GM19099 (cell line): ENCODE results near the gene MCL1.

Experiments used
- POLR2A ChIP-seq: IDR thresholded peaks from 3 replicates; pipeline ENCODE4 v1.6.1; 2011; ENCODE audit warnings: low read depth; ENCODE audit not compliant: insufficient read length; ENCODE audit errors: extremely low read depth

The MCL1 gene

DNA sequence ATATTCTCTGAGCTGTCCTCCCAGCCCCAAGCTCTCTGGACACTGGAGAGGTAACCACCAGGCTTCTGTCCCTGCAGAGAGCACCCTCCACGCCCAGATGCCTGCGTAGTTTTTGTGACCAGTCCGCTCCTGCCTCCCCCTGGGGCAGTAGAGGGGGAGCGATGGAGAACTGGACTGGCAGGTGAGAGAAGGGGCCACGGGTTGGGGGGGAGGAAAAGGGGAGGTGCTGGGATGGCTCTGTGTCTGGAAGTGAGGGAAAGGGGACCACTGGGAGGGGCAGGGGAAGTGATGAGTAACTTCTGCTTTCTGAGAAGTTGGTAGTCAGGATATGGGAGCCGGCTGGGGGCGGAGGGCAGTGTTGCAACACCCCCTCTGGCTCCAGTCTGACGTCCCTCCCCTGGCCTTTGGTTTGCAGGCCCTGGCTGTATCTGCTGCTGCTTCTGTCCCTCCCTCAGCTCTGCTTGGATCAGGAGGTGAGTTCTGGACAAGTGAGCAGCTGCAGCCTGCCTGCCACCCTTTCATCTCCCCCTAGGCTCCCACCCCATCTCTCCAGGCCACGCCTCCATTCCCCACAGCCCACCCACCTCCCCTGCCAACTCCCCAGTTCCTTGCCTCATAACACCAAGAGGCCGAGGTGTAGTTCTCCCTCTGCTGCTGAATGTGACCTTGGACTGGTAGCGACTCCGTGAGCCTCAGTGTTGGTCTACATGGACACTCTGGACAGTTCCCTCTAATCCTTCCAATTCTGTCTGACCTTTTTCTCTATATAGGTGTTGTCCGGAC lies 27.1 kb downstream of the MCL1 start:
- TF ChIP-seq POLR2A = no peak

DNA sequence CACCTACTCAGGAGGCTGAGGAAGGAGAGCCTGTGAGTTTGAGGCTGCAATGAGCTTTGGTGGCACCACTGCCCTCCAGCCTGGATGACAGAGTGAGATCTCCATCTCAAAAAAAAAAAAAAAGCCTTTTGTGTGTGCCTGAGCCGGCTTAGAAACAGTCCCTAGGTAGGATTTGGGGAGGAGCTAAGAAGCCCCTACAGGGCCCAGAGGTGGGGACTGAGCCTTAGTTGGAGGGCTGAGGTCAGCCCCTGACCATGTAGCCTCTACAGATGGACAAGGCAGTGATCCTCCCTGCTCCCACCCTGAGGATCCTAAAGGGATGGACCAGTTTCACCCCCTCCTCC lies 27.7 kb downstream of the MCL1 start:
- TF ChIP-seq POLR2A = no peak

DNA sequence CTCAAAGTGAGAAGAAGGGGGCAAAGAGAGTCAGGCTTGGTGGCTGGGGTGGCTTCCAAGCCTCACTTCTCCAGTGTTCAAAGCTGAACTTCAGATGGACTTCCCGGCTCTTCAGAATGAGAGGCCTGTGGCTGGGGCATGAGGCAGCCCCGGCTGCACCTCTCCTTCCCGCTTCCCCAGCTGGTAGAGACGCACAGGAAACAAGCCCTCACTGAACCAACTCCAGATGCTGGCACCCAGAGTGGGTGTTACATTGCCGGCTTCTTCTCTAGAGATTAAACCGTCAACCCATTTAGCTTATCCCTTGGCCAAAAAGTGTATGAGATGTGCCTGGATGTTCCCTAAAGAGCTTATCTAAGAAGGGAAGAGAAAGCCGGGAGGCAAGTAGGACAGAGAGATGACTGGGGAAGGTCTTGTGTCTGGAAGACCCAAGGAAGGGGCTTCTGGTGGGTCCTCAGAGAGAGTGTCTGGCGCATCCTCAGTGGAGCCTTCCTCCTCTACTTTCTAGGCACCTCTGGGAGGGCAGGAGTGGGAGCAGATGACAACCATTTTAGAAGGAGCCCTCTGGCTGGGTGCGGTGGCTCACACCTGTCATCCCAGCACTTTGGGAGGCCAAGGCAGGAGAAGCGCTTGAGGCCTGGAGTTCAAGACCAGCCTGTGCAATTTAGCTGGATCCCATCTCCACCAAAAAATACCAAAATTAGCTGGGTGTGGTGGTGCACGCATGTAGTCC lies 28.2 kb downstream of the MCL1 start:
- no peak for TF ChIP-seq POLR2A

DNA sequence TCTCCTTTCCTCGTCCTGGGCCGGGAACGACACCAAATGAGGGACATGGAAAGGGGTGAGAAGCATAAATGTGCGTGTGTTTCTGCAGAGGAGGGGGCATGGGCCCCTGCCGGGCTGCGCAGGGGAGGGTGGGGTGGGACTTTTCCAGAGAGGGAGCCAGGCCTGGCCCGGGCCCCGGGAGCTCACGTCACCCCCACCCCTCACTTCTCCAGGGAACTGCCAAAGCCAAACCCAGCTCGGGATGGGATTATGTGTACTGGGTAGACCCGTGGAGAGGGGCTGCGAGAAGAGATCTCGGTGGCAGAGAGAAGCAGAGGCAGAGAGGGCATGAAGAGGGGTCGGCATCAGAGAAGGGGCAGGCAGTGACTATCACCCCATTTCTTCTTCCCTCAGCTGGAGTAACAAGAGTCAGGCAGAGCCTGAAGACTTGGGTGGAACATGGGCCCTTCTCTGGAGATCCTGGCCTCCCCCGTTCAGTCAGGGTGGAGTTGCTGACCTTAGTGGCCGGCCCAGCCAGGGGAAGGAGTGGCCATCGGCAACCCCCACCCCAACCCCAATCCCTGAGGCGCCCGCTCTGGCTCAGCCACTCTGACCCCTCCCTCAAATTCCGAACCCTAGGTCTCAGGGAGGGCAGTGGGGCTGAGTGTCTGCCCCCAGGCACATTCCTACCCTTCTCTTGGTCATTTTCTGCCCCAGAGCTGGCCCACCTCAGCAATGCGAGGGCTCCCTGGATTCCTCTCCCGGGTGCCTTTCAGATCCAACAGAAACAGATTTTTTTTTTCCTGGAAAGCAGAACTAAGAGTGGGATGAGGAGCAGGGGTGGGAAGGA lies 29.0 kb downstream of the MCL1 start:
- TF ChIP-seq POLR2A = no peak

DNA sequence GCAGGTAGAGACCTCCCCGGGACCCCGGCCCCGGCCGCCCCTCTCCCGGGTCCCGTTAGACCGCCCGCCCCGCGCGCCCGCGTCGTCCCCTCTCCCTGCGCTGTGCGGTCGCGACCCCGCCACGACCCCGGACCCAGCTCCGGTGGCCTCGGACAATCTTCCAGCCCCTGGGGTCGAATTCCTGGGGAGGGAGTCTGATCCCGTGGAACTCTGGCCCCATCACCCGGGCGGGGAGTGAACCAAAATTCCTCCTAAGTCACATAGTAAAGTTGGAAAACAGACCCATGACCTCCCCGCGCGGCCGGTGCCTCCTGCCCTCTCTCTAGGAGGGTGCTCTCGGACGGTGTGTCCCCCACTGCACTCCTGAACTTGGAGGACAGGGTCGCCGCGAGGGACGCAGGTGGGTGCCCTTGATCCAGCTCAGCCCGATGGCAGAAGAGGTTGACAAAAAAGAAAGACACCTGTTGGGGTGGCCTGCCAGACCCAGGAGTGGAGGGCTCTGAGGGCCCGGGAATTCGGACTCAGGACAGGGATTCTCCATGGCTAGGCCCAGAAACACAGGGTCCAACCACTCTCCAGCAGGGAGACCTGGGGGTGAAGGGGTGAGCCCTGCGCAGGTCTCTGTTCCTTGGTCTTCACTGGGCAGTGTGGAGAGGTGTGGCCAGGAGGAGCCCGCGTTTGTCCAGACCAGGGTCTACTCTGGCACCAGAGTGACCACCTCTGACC lies 29.8 kb downstream of the MCL1 start:
- no peak for TF ChIP-seq POLR2A

DNA sequence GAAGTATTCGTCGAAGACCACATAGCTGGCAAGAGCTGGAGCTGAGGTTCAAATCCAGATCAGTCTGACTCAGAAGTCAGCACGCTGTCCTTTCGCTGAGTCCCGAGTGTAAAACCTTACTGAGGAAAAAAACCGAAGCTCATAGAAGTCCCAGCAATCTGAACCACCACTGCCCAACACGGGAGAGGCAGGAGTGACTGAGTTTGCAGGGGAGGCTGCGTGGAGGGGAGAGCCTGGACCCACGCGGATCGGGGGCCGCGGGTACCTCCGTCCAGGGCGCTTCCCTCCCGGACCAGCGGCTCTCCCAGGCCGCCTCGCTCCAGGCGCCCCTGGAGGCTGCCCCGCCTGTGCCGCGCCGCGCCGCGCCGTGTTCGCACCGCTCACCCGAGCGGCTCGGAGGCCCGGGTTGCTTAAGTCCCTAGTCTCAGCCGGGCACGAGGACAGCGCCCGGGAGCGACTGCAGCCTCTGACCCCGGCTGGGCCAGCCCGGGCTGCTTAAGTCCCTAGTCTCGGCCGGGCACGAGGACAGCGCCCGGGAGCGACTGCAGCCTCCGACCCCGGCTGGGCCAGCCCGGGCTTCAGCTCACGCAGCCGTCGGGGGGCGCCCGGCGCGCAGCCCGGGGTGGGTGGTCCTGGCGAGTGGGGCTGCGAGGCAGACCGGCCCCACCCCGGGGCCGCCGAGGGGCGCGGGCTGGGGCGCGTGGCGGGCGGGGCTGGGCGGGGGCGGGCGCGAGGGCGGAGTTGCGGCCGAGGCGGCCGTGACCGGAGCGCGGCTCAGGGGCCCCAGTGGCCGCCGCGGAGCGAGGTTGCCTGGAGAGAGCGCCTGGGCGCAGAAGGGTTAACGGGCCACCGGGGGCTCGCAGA lies 30.5 kb downstream of the MCL1 start, which contains the start of gene ADAMTSL4:
ADAMTSL4 (plus strand) TSS at position 777 of the 864 bp plus-strand sequence. CDS start 2,881 bp downstream, outside the sequence.
- no peak for TF ChIP-seq POLR2A

DNA sequence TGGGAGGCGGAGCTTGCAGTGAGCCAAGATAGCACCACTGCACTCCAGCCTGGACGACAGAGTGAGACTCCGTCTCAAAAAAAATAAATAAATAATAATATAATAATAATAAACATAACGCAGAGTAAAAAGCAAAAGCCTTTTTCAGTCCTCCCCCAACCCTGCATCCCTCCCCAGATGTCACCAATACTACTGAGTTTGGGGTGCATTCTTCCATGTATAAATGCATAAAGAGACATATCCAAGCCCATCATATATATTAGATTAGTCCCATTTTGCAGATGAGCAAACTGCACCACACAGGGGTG lies 31.1 kb downstream of the MCL1 start:
- no peak for TF ChIP-seq POLR2A

DNA sequence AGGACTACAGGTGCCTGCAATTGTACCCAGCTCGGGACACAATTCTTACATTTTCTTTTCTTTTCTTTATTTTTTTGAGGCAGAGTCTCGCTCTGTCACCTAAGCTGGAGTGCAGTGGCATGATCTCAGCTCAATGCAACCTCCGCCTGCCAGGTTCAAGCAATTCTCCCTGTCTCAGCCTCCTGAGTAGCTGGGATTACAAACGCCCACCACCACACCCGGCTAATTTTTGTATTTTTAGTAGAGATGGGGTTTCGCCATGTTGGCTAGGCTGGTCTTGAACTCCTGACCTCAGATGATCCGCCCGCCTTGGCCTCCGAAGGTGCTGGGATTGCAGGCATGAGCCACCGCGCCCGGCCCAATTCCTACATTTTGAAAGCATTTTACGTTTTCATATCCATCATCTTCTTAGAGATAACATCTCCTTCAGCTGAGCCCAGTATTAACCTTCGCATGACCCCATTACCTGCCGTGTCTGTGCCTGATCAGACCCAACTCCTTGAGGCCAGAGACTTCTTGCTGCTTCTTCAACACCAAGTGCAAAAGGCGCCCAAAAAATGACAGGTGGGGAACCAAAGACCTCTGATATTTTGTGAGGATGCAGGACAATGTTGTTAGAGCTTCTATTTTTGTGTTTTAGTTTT lies 33.0 kb downstream of the MCL1 start:
- no peak for TF ChIP-seq POLR2A

DNA sequence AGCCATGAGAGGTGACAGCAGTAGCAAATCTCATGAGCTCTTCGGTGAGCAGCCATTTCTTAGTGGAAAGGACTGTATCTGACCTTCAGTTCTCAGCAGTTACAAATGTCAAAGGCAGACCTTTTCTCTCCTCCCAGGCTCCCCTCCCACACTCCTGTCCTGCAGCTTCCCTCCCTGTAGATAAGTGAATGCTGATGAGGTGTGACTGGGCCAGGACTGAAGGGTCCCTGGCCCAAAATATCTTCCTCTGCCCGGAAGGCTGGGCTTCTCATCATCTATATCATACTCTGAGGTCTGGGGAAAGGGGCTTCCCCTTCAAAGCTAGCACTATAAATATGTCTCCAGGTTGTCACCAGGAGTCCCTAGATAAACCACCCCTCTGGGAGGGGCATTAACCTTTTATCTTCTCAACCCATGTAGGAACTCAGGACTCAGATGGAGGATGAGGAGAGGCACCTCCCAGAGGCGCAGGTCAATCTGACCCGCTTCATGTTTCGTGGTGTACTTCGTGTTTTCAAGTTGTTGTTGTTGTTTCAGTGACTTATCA lies 33.9 kb downstream of the MCL1 start:
- no peak for TF ChIP-seq POLR2A

DNA sequence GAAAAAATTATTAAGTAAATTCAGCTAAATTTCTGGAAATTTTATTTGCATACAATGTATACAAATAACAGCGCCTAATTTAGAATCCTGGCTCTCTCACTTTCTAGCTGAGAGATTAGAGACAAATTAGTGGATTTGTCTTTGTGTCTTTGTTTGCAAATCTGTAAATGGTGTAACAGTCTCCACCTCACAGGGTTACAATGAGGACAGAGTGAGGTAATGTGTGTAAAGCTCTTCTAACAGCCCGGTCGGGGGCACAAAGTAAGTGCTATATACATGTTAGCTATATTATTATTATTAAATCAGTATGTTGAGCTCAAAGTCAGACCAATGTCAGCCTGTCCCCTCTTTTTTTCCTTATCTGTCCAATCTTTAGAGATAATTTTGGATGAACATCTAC lies 35.2 kb downstream of the MCL1 start:
- no peak for TF ChIP-seq POLR2A

DNA sequence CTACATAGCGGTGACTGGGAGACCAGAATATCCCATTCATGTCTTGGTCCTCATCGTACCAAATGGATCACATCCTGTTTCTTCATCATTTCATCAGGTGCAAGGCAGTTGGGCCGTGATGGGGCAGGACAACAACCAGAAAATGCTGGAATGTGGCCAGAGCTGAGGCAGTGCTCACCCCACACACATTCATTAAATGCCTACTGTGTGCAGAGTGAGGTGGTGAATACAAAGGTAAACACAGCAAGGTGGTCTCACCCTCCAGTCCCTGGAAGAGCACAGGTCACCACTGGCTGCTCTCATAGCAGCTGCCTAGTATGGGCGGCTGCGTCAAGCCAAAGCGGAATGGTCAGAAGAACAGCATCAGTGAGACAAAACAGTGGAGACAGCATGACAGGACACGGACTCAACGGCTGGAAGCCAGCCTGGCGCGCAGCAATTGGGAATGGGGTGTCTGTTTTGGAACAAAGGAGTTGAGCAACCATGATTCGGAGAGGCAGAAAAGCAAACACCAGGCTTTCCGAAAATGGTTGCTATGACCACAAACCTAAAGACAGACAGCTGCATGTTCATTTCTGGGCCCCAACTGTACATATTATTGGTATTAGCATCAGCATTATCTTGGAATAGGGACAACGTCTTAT lies 35.8 kb downstream of the MCL1 start:
- TF ChIP-seq POLR2A = no peak

DNA sequence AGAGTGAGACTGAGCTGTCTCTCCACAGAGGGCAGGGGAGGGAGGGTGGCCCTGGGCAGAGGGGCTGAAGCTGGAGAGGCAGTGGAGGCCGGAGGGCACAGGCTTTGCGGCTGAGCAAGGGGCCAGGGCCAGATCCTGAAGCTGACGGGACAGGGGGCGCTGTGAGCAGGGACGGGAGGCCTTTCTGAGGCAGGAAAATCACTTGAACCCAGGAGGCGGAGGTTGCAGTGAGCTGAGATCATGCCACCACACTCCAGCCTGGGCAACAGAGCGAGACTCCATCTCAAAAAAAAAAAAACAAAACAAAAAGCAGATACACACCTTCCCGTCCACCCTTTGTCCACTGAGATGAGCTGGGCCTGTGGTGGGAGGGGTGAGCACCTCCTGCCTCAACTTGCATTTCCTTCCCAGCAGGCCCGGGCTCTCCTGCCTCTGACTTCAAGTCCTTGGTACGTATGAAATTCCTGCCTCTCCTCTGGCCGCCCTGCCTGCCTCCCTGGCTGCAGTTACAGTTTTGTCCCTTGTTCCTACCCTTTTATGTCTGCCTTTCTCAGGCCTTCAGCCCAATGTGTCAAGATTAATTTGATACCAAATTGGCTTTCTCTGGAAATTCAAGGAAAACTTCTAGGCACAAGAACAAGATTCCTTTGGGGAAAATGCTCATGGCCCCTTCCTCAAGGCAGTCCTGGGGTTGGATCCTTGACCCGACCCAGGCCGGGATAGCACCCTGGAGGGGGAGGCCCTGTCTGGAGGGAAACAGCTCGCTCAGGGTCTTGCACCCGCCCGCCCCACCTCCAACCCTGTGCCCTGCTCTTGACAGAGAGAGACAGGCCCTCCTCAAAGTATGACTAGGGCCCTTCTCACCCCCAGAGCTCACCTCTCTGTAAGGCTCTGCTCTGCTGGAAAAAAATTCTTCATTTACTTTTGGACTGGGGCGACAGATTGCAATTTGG lies 41.4 kb downstream of the MCL1 start:
- no peak for TF ChIP-seq POLR2A
